ENCODE measurements around the gene SZT2. TPM values are rescaled to one million over a fixed set of nuclear protein-coding genes. Genes with fewer than 3 reads are reported as not detected.

Gene SZT2
- 10 to 100 TPM; 52.2 to 60.2 TPM for total RNA-seq

GRCh38 chr1:43389326-43390313 lies at the start of gene SZT2, which contains the start of gene MED8:
Gene SZT2, plus strand, starts transcription at chr1:43389899. Its CDS starts 70 bp downstream, at chr1:43389969.
Gene MED8, minus strand, starts transcription at chr1:43389800. Its CDS starts 36 bp downstream, at chr1:43389764.
- CTCF ChIA-PET: interaction anchor here (1.0 to 3.3 kb wide), 5 partner anchors 21 to 163 kb away, joined by 3 to 12 read pairs (median 4); partner anchors contain the start of gene ELOVL1
- ATAC-seq: peak; percentile 95
- Mint-ChIP-seq H3K9me3 (ENCODE audit: low read depth) (no peaks in the 10 kb centered on the region), H3K4me1 (peaks cover 35% of the 10 kb centered on the region), H3K36me3 (peaks cover 25% of the 10 kb centered on the region), H3K4me3 (peak within 1 kb of the TSS; percentile 100), H3K27me3 (no peaks in the 10 kb centered on the region), H3K27ac (peak within 1 kb of the TSS; percentile 97)
- DNase-seq: peak; percentile 96

- no peaks in the 10 kb centered on the region for H3K9me3 Mint-ChIP-seq (ENCODE audit: low read depth)
- H3K4me1 Mint-ChIP-seq: no peaks in the 10 kb centered on the region
- no peak overlapping the region for H3K27ac Mint-ChIP-seq
- no peaks in the 10 kb centered on the region for H3K27me3 Mint-ChIP-seq
- no peak overlapping the region for H3K4me3 Mint-ChIP-seq
- CTCF ChIA-PET: interaction anchor here (1.5 kb wide), 1 partner anchor 12 kb away, joined by 5 read pairs; no protein-coding TSS in a partner anchor
- DNase-seq: no peak
- no peak for ATAC-seq
- H3K36me3 Mint-ChIP-seq: no peaks in the 10 kb centered on the region
Measured at GRCh38 chr1:43340559-43340958, 49.1 kb upstream of the SZT2 start.

- CTCF ChIA-PET: interaction anchor here (1.9 kb wide), 1 partner anchor 106 kb away, joined by 4 read pairs; no protein-coding TSS in a partner anchor
- Mint-ChIP-seq H3K27me3 (peaks cover 2% of the 10 kb centered on the region), H3K9me3 (ENCODE audit: low read depth) (no peaks in the 10 kb centered on the region), H3K27ac (no peak overlapping the region), H3K36me3 (no peaks in the 10 kb centered on the region), H3K4me3 (no peak overlapping the region), H3K4me1 (peaks cover 2% of the 10 kb centered on the region)
- no peak for ATAC-seq
- no peak for DNase-seq
Measured at GRCh38 chr1:43344267-43344850, 45.3 kb upstream of the SZT2 start.

GRCh38 chr1:43345120-43345519 lies 44.6 kb upstream of the SZT2 start:
- CTCF ChIA-PET: interaction anchor here (1.9 kb wide), 1 partner anchor 107 kb away, joined by 4 read pairs; no protein-coding TSS in a partner anchor
- ATAC-seq: no peak

GRCh38 chr1:43346636-43347035 lies 43.1 kb upstream of the SZT2 start:
- DNase-seq (no peak), ATAC-seq (no peak)
- Mint-ChIP-seq H3K27me3 (peaks cover 2% of the 10 kb centered on the region), H3K27ac (no peak overlapping the region), H3K36me3 (no peaks in the 10 kb centered on the region), H3K4me1 (peaks cover 10% of the 10 kb centered on the region), H3K9me3 (ENCODE audit: low read depth) (no peaks in the 10 kb centered on the region), H3K4me3 (no peak overlapping the region)
- CTCF ChIA-PET: interaction anchor here (1.0 kb wide), 1 partner anchor 12 kb away, joined by 3 read pairs; the partner anchor contains the start of gene CDC20

More at GRCh38 chr1:43345120-43345519, 44.6 kb upstream of the SZT2 start:
- H3K36me3 Mint-ChIP-seq: no peaks in the 10 kb centered on the region
- H3K4me3 Mint-ChIP-seq: no peak overlapping the region
- H3K27ac Mint-ChIP-seq: no peak overlapping the region
- H3K9me3 Mint-ChIP-seq (ENCODE audit: low read depth): no peaks in the 10 kb centered on the region
- no peak for DNase-seq
- H3K27me3 Mint-ChIP-seq: peaks cover 2% of the 10 kb centered on the region
- peaks cover 6% of the 10 kb centered on the region for H3K4me1 Mint-ChIP-seq

GRCh38 chr1:43348343-43348808 lies 41.3 kb upstream of the SZT2 start:
- CTCF ChIA-PET: interaction anchor here (0.8 kb wide), 1 partner anchor 52 kb away, joined by 3 read pairs; no protein-coding TSS in a partner anchor
- Mint-ChIP-seq H3K27ac (no peak overlapping the region), H3K9me3 (ENCODE audit: low read depth) (no peaks in the 10 kb centered on the region), H3K4me1 (peaks cover 10% of the 10 kb centered on the region), H3K4me3 (no peak overlapping the region), H3K36me3 (no peaks in the 10 kb centered on the region), H3K27me3 (peaks cover 2% of the 10 kb centered on the region)
- ATAC-seq (no peak), DNase-seq (no peak)

GRCh38 chr1:43348809-43349593 lies 40.7 kb upstream of the SZT2 start:
- peaks cover 2% of the 10 kb centered on the region for H3K27me3 Mint-ChIP-seq
- no peaks in the 10 kb centered on the region for H3K9me3 Mint-ChIP-seq (ENCODE audit: low read depth)
- CTCF ChIA-PET: interaction anchor here (0.8 kb wide), 1 partner anchor 51 kb away, joined by 3 read pairs; no protein-coding TSS in a partner anchor
- H3K27ac Mint-ChIP-seq: peak overlapping the region; percentile 80
- ATAC-seq (peak; percentile 88), DNase-seq (peak; percentile 83)
- H3K4me3 Mint-ChIP-seq: peak overlapping the region; percentile 74
- H3K36me3 Mint-ChIP-seq: no peaks in the 10 kb centered on the region
- peaks cover 10% of the 10 kb centered on the region for H3K4me1 Mint-ChIP-seq

DNA sequence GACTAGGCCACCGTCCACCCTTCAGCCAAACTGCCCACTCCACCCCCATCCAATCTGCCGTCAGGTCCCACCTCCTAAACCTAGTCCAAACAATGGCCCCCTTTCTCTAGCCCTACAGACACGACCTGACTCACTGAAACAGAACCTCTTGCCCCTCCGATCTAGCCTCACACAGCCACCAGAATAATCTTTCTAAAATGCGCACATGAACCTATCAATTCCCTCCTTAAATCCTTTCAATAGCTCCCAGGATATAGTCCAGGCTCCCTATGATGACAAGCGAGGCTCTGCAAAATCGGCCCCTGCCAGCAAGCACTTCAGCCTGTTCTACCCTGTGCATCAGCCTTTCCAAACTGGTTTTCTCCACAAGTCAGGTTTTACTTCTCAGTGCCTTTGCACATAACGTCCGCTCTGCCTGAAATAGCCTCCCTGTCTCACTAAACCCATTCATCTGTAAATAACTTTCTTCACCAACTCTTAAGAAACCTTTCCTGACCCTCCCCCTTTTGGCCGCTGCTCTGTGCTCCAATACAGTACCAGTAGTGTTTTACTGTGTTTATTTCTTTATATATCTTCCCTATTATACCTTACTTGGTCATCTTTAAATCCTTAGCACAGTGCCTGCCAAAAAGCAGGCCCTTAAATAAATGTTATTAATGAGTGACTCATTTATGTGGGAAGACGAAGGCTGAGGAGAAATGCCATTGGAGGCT lies 39.9 kb upstream of the SZT2 start:
- no peaks in the 10 kb centered on the region for H3K9me3 Mint-ChIP-seq (ENCODE audit: low read depth)
- peak overlapping the region; percentile 80 for H3K27ac Mint-ChIP-seq
- DNase-seq (no peak), ATAC-seq (no peak)
- peak overlapping the region; percentile 74 for H3K4me3 Mint-ChIP-seq
- CTCF ChIA-PET: no interaction called here
- peaks cover 10% of the 10 kb centered on the region for H3K4me1 Mint-ChIP-seq
- peaks cover 2% of the 10 kb centered on the region for H3K27me3 Mint-ChIP-seq
- H3K36me3 Mint-ChIP-seq: no peaks in the 10 kb centered on the region

DNA sequence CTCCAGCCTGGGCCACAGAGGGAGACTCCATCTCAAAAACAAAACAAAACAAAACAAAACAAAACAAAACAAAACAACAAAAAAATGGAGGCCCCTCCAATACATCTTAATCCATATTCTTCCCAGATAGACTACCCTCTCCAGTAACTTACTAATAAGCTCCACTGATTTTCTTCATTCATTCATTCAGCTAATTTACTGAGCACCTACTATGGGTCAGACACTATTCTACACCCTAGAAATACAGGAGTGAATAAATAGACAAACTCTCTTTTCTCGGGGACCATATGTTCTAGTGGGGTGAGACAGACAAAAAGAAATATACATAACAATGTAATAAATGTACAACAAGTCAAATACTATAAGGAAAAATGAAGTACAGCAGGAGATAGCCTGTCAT lies 38.7 kb upstream of the SZT2 start:
- no peaks in the 10 kb centered on the region for H3K9me3 Mint-ChIP-seq (ENCODE audit: low read depth)
- CTCF ChIA-PET: no interaction called here
- H3K4me3 Mint-ChIP-seq: no peak overlapping the region
- DNase-seq (no peak), ATAC-seq (no peak)
- no peak overlapping the region for H3K27ac Mint-ChIP-seq
- peaks cover 2% of the 10 kb centered on the region for H3K27me3 Mint-ChIP-seq
- H3K4me1 Mint-ChIP-seq: peaks cover 10% of the 10 kb centered on the region
- peaks cover 2% of the 10 kb centered on the region for H3K36me3 Mint-ChIP-seq

DNA sequence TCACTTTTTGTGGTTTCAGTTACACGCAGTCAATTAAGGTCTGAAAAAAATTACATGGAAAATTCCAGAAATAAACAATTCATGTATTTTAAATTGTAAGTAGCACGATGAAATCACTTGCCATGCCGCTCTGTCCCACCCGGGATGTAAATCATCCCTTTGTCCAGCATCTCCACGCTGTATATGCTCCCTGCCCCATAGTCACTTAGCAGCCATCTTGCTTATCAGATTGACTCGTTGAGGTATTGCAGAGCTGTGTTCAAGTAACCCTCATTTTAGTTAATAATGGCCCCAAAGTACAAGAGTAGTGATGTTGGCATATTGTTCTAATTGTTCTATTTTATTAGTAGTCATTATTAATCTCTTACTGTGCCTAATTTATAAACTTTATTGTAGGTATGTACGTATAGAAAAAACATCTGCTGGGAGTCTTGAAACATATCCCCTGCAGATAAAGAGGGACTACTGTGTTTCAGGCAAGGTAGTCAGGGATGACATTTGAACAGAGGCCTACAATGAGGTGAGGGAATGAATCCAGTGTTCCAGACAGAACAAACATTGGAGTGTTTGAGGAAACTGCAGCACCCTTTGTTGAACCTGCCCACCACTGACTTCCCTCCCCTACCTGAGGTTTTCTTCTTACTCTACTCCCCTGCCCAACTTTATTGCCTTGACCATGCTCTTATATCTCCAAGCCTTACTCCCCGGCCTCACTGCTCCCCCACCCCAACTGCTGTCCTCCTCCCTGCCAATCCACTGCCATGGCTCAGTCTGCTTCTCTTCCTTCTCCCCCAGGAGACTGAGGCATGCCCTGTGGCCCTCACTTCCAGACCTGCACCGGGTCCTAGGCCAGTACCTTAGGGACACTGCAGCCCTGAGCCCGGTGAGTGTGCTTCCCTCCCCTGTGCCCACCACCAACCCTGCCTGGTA lies 38.0 kb upstream of the SZT2 start:
- Mint-ChIP-seq H3K27me3 (peaks cover 2% of the 10 kb centered on the region), H3K4me3 (no peak overlapping the region), H3K9me3 (ENCODE audit: low read depth) (no peaks in the 10 kb centered on the region), H3K4me1 (peaks cover 13% of the 10 kb centered on the region), H3K36me3 (peaks cover 7% of the 10 kb centered on the region), H3K27ac (no peak overlapping the region)
- DNase-seq: no peak
- ATAC-seq: no peak
- CTCF ChIA-PET: no interaction called here

GRCh38 chr1:43352351-43352705 lies 37.4 kb upstream of the SZT2 start:
- ATAC-seq (no peak), DNase-seq (no peak)
- Mint-ChIP-seq H3K9me3 (ENCODE audit: low read depth) (no peaks in the 10 kb centered on the region), H3K27ac (no peak overlapping the region), H3K36me3 (peaks cover 9% of the 10 kb centered on the region), H3K4me3 (no peak overlapping the region), H3K27me3 (no peaks in the 10 kb centered on the region), H3K4me1 (peaks cover 15% of the 10 kb centered on the region)
- CTCF ChIA-PET: interaction anchor here (1.0 kb wide), 1 partner anchor 62 kb away, joined by 4 read pairs; no protein-coding TSS in a partner anchor
